Measurements from ENCODE around the gene KCNK4.

DNA sequence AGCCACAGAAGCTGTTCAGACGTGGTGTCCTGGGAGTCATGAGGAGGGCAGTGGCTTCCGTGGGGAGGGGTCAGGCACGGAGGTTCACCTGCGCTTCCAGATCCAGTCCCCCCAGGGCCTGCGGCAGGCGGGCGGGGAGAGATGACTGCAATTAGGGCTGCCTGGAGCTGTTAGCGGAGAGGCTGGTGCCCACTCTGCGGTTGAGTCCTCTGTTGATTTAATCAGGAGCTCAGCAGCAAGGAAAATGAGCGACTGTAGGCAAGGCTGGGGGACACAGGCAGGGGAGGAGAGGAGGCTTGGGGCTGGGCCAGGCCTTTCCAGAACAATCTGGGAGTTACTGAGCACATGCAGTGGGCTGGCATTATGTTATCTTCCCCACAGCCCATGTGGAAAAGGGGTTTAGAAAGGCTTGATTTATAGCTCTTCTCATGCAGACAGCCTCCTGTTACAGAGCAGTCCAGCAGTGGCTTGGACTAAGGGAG is 26.7 kb upstream of the KCNK4 start:
- TF ChIP-seq, protein P1, sequence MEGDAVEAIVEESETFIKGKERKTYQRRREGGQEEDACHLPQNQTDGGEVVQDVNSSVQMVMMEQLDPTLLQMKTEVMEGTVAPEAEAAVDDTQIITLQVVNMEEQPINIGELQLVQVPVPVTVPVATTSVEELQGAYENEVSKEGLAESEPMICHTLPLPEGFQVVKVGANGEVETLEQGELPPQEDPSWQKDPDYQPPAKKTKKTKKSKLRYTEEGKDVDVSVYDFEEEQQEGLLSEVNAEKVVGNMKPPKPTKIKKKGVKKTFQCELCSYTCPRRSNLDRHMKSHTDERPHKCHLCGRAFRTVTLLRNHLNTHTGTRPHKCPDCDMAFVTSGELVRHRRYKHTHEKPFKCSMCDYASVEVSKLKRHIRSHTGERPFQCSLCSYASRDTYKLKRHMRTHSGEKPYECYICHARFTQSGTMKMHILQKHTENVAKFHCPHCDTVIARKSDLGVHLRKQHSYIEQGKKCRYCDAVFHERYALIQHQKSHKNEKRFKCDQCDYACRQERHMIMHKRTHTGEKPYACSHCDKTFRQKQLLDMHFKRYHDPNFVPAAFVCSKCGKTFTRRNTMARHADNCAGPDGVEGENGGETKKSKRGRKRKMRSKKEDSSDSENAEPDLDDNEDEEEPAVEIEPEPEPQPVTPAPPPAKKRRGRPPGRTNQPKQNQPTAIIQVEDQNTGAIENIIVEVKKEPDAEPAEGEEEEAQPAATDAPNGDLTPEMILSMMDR (IDR thresholded peaks at IDR 0.05; ENCODE audit: insufficient read depth, low read length): no peak
- TF ChIP-seq, protein P2, sequence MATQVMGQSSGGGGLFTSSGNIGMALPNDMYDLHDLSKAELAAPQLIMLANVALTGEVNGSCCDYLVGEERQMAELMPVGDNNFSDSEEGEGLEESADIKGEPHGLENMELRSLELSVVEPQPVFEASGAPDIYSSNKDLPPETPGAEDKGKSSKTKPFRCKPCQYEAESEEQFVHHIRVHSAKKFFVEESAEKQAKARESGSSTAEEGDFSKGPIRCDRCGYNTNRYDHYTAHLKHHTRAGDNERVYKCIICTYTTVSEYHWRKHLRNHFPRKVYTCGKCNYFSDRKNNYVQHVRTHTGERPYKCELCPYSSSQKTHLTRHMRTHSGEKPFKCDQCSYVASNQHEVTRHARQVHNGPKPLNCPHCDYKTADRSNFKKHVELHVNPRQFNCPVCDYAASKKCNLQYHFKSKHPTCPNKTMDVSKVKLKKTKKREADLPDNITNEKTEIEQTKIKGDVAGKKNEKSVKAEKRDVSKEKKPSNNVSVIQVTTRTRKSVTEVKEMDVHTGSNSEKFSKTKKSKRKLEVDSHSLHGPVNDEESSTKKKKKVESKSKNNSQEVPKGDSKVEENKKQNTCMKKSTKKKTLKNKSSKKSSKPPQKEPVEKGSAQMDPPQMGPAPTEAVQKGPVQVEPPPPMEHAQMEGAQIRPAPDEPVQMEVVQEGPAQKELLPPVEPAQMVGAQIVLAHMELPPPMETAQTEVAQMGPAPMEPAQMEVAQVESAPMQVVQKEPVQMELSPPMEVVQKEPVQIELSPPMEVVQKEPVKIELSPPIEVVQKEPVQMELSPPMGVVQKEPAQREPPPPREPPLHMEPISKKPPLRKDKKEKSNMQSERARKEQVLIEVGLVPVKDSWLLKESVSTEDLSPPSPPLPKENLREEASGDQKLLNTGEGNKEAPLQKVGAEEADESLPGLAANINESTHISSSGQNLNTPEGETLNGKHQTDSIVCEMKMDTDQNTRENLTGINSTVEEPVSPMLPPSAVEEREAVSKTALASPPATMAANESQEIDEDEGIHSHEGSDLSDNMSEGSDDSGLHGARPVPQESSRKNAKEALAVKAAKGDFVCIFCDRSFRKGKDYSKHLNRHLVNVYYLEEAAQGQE (IDR thresholded peaks at IDR 0.05; ENCODE audit: insufficient replicate concordance, low read depth): no peak
- TF ChIP-seq SPI1 (IDR thresholded peaks at IDR 0.05; ENCODE audit: borderline replicate concordance, low read depth): no peak

All from HL-60 (cell line).